ENCODE data around the gene KCNH4. TPM values are rescaled to one million over a fixed set of nuclear protein-coding genes. Genes with fewer than 3 reads are reported as not detected.
"Not testable (repeated sequence)": the region's sequence is repeated elsewhere in the genome, so short reads cannot be mapped to it uniquely, and the experiment has no call there.

KCNH4 gene
- total and polyA plus RNA-seq, 4 donors = 0.01 TPM; not detected in 3

GRCh38 chr17:42187833-42188232 lies 6.9 kb upstream of the KCNH4 start:
- Histone ChIP-seq H3K4me1 (ENCODE audit: control insufficient read depth in 4 of 4, insufficient read depth in 4 of 4, low read length in 3 of 4) (peaks cover 0 to 15% (median 8%) of the 10 kb centered on the region in 4 donors), H3K36me3 (ENCODE audit: control insufficient read depth in 4 of 4, insufficient read depth in 3 of 4, low read depth in 1 of 4, low read length in 3 of 4) (no peaks in the 10 kb centered on the region), H3K27me3 (ENCODE audit: control insufficient read depth in 4 of 4, insufficient read depth in 4 of 4, low read length in 3 of 4) (no peaks in the 10 kb centered on the region), H3K4me3 (ENCODE audit: low read depth in 1 of 3, low read length in 3 of 3) (no peak overlapping the region), H3K9ac (ENCODE audit: low read depth in 1 of 2, low read length in 2 of 2) (no peak overlapping the region), H3K27ac (ENCODE audit: low read depth in 1 of 2, low read length in 2 of 2) (no peak overlapping the region), H3K9me3 (ENCODE audit: control insufficient read depth in 4 of 4, low read length in 3 of 4) (no peaks in the 10 kb centered on the region)
- no peak for DNase-seq (ENCODE audit: low spot score)
- WGBS = 70% methylated on average over 2 of the region's 2 CpGs
- TF ChIP-seq NR2F2 (IDR thresholded peaks at IDR 0.05) = no peak
- TF ChIP-seq REST (IDR thresholded peaks at IDR 0.05) = no peak
- TF ChIP-seq HNF4A (conservative IDR thresholded peaks at IDR 0.05) = no peak
- TF ChIP-seq HNF4G (IDR thresholded peaks at IDR 0.05) = no peak
- no peak for TF ChIP-seq FOXA1 (IDR thresholded peaks at IDR 0.05)
- no peak for TF ChIP-seq JUND (IDR thresholded peaks at IDR 0.05)
- no peak for TF ChIP-seq EGR1 (IDR thresholded peaks at IDR 0.05; ENCODE audit: low read depth in 2 of 2)
- no peak for TF ChIP-seq TAF1 (conservative IDR thresholded peaks at IDR 0.05)
- no peak for TF ChIP-seq ZBTB33 (IDR thresholded peaks at IDR 0.05)
- TF ChIP-seq RAD21 (IDR thresholded peaks at IDR 0.05) = no peak
- TF ChIP-seq ATF3 (IDR thresholded peaks at IDR 0.05) = no peak
- no peak for TF ChIP-seq MAX (IDR thresholded peaks at IDR 0.05)
- TF ChIP-seq YY1 (IDR thresholded peaks at IDR 0.05) = no peak
- no peak for TF ChIP-seq CTCF (IDR thresholded peaks at IDR 0.05; ENCODE audit: low read depth, low read length, missing input control)
- TF ChIP-seq GABPA (IDR thresholded peaks at IDR 0.05 in 1 of 2, conservative IDR thresholded peaks at IDR 0.05 in 1 of 2) = no peak

GRCh38 chr17:42186191-42186590 lies 5.2 kb upstream of the KCNH4 start:
- DNase-seq (ENCODE audit: low spot score); H3K27me3 ChIP-seq (ENCODE audit: control insufficient read depth in 4 of 4, insufficient read depth in 4 of 4, low read length in 3 of 4); H3K36me3 ChIP-seq (ENCODE audit: control insufficient read depth in 4 of 4, insufficient read depth in 3 of 4, low read depth in 1 of 4, low read length in 3 of 4); H3K4me3 ChIP-seq (ENCODE audit: low read depth in 1 of 3, low read length in 3 of 3); H3K27ac ChIP-seq (ENCODE audit: low read depth in 1 of 2, low read length in 2 of 2); H3K9ac ChIP-seq (ENCODE audit: low read depth in 1 of 2, low read length in 2 of 2); H3K9me3 ChIP-seq (ENCODE audit: control insufficient read depth in 4 of 4, low read length in 3 of 4): not testable (repeated sequence)
- 92% methylated on average over 5 of the region's 5 CpGs for WGBS
- H3K4me1 ChIP-seq (ENCODE audit: control insufficient read depth in 4 of 4, insufficient read depth in 4 of 4, low read length in 3 of 4) = peaks cover under 1 to 17% (median 10%) of the 10 kb centered on the region in 4 donors
